Measurements from ENCODE around the gene MRPL27.

MRPL27 gene

GRCh38 chr17:50360486-50361115 is 12.4 kb downstream of the MRPL27 start:
- DNase-seq (ENCODE audit: low spot score) = no peak

DNA sequence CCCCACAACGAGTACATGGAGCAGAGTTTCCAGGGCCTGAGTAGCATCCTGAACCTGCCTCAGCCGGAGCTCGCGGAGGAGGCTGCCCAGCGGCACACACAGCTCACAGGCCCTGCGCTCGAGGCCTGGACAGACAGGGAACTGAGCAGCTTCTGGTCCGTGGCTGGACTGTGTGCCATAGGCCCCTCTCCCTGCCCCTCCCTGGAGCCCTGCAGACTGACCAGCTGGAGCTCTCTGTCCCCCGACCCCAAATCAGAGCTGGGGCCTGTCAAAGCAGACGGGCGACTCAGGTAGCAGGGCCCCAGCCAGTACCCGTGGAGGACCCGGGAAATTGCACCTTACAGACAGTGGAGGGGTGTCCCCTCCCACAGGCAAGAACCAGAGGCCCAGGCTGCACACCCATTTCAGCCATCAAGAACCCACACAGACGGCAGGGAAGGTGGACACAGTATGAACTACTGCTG is 13.0 kb downstream of the MRPL27 start:
- no peak for DNase-seq (ENCODE audit: low spot score)

DNA sequence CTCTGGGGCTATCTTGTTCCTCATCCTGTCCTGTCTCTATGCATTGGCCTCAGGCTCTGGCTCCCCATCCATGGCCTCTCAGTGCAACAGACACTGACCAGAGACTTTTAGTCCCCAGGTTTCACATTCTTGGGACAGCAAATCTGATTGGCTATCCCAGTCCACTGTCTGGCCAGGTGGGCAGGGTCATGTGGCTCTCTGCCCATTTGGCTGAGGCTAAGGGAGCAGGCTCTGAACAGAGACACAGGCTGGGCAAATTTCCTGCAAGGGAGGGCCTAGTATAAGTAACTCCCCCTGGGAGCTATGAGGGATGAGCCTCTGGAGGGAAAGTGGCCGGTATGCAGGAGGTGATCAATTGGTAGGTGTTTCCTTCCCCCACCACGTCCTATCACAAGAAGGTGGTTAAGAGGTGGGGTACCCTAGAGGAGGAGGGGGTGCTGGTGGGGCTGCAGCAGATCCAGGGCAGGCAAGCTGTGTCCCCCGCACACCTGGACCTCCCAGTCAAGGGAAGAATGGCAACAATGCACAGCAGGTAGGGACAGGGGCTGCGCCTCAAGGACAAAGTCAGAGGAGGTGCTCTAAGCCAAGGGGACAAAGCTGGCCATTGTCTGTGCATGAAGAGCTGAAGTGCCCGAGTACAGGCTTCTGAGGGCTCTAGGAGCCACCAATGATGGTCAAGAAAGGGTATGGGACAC is 13.8 kb downstream of the MRPL27 start:
- no peak for DNase-seq (ENCODE audit: low spot score)

DNA sequence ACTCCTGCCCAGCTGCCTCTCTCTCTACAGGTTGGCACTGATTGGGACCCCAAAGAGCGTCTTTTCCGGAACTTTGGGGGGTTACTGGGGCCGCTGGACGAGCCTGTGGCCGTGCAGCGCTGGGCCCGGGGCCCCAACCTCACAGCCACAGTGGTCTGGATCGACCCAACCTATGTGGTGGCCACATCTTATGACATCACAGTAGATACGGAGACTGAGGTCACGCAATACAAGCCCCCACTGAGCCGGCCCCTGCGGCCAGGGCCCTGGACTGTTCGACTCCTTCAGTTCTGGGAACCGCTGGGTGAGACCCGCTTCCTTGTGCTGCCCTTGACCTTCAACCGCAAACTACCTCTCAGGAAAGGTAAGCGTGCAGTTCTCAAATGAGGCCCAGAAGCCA is 14.8 kb downstream of the MRPL27 start:
- no peak for DNase-seq (ENCODE audit: low spot score)

DNA sequence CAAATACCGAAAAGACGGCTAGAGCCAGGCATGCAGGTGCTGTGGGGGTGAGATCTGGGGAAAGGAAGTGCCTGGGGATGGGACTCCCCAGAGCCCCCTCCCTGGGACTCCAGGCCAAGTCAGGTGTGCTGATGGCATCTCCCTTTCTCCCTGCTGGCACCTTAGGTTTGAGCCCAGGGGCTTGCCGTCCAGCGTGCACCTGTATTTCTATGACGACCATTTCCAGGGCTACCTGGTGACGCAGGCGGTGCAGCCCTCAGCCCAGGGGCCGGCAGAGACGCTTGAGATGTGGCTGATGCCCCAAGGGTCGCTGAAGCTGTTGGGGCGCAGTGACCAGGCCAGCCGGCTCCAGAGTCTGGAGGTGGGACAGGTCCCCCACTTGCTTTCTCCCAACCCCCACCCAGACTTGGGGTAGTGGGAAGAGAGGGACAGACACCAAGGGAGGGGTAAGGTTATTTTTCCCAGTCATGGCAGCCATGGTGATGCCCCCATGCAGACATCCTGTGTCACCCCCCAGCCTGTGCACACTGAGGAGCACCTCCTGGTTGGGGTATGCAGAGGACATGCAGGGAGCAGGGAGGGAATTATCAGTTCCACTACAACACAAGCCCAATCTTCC is 16.0 kb downstream of the MRPL27 start:
- no peak for DNase-seq (ENCODE audit: low spot score)

GRCh38 chr17:50356418-50356817 is 16.6 kb downstream of the MRPL27 start:
- no peak for DNase-seq (ENCODE audit: low spot score)

DNA sequence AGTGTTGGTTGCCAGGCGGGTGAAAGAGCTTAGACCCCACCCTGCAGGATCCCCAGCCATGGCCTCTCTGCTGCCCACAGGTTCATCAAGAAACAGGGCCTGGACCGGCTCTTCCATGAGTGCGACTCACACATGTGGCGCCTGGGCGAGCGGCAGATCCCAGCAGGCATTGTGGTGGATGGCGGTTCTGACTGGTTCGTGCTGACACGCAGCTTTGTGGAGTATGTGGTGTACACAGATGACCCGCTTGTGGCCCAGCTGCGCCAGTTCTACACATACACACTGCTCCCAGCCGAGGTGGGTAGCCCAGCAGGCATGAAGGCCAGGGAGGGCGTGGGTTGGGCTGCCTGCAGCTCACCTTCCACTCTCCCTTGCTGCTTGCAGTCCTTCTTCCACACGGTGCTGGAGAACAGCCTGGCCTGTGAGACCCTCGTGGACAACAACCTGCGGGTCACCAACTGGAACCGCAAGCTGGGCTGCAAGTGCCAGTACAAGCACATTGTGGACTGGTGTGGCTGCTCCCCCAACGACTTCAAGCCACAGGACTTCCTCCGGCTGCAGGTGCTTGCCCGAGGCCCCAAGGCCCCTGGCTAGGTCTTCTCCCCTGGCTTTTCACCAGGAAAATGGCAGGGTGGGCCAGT is 17.2 kb downstream of the MRPL27 start:
- no peak for DNase-seq (ENCODE audit: low spot score)

- DNase-seq (ENCODE audit: low spot score) = no peak
These were observed 17.7 kb downstream of the MRPL27 start for GRCh38 chr17:50355336-50355700.

GRCh38 chr17:50354776-50355175 is 18.2 kb downstream of the MRPL27 start:
- no peak for DNase-seq (ENCODE audit: low spot score)

GRCh38 chr17:50354198-50354597 is 18.8 kb downstream of the MRPL27 start:
- no peak for DNase-seq (ENCODE audit: low spot score)

GRCh38 chr17:50353600-50354195 is 19.3 kb downstream of the MRPL27 start:
- DNase-seq (ENCODE audit: low spot score) = no peak

- DNase-seq (ENCODE audit: low spot score) = no peak
These were observed 20.0 kb downstream of the MRPL27 start for GRCh38 chr17:50352693-50353599.

DNA sequence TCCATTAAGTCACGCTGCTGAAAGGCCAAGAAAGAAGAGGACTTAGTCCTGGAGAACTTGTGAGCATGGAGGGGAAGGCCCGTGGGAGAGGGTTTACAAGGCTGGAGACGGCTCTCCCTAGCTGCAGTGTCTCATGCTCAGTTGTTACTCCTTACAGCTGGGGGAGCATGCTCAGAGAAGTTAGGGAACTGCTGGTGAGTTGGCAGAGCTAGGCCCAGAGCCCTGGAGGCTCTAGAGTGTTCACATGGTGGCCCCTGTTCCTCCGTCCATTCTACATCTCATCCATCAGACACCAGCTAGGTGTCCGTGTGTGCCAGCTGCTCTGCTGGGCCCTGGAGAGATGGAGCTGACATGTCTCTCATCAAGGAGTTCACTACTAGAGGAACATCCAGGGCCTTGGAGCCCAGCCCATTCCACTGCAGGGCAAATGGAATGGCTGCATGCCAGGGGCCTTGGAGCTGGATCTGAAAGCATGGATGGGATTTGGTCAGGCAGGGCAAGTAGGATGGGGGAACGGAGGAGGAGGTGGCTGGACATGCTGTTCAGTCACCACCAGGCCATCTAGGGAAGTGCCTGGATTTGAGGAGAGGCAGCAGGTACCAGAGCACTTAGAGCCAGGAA is 20.8 kb downstream of the MRPL27 start:
- DNase-seq (ENCODE audit: low spot score) = no peak

- DNase-seq (ENCODE audit: low spot score) = no peak
These were observed 22.3 kb downstream of the MRPL27 start for GRCh38 chr17:50350733-50351132.

GRCh38 chr17:50349243-50349600 is 23.8 kb downstream of the MRPL27 start:
- DNase-seq (ENCODE audit: low spot score) = no peak

DNA sequence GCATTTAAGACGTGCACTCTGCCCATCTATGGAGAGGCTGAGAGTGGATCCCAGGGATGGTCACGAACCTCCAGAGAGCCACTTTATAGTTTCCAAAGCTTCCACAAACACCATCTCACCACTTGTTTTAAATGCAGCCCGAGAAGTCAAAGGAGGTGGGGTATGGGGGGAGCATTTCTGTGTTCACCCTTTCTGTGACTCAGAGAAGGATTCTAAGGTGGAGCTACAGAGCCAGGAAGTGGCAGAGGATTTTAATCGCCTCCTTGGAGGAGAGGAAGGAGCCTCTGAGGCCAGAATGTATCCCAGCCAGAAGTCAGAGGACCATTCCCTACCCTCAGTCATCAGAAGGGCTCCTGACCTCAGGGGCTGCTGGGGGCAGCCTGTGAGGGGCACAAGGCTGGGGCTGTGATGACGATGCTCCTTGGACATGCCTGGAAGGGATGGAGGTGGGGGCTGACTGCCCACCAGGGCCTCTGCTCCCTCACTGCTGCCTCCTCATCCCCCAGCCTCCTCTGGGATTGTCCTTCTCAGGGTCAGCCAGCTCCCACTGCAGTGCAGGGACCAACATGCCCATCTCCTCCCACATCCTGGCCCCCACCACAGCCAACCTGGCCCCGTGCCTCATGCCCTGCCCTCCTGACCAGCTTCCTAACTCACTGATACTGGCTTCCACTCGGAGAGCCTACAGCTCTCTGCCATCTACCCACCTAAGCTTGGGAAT is 24.3 kb downstream of the MRPL27 start:
- DNase-seq (ENCODE audit: low spot score) = no peak

DNA sequence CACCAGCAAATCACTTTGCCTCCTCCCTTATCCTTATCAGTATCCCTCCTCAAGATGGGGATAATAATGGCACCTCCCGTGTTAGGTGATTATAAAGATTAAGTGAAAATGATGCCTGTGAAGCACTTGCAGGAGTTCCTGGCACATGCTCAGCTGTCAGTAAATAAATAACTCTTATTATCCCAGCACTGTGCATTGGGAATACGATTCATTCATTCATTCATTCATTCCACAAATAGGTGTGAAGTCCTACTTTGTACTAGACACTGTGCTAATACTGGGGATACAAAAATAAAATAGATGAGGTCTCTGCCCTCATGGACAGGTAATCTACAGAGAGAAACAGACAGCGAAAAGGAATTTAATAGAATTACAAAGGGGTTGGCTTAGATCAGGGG is 25.1 kb downstream of the MRPL27 start:
- no peak for DNase-seq (ENCODE audit: low spot score)

- DNase-seq (ENCODE audit: low spot score) = no peak
These were observed 25.7 kb downstream of the MRPL27 start for GRCh38 chr17:50347117-50347893.

GRCh38 chr17:50346313-50347116 is 26.5 kb downstream of the MRPL27 start:
- peak; percentile 68 for DNase-seq (ENCODE audit: low spot score)

Measured in HuH-7 (cell line).